Endothelial cell of umbilical vein (primary cell): Measurements from ENCODE around the gene TRIM69. TPM values are rescaled to one million over a fixed set of nuclear protein-coding genes. Genes with fewer than 3 reads are reported as not detected.

Experiments
- BruUV-seq: library from RNA; stranded (reverse); fragments of 400-500 nt; replicated peaks from 2 replicates; lab custom pipeline; 2021; lab: Mats Ljungman, UMichigan
- CTCF ChIA-PET: fragments of 300-600, 350-600 bp; sonication (Branson Sonifier 250); formaldehyde crosslinking; loops from one replicate; lab custom pipeline; 2021; ENCODE audit warnings: antibody characterized with exemption, inconsistent platforms; lab: Charles Lee
- POLR2A ChIA-PET: fragments of 300-600, 350-600 bp; sonication (Branson Sonifier 250); formaldehyde crosslinking; loops from one replicate; lab custom pipeline; 2021; ENCODE audit warnings: antibody characterized with exemption, inconsistent platforms; lab: Charles Lee
- DNase-seq: peaks from one replicate; pipeline ENCODE4 v3.0.0-alpha.2; 2011; ENCODE audit warnings: low read depth, low spot score
- FAIRE-seq: peaks from 2 replicates; lab custom pipeline; 2011; peaks lifted over from hg19 to GRCh38; lab: Jason Lieb, UNC
- H2AFZ ChIP-seq: 2 replicates; pipeline ENCODE4 v1.6.0; 2012; ENCODE audit warnings: low read depth, low read length, control low read depth, inconsistent platforms
- H3K27ac ChIP-seq: 2 replicates; pipeline ENCODE4 v1.5.1; 2011; ENCODE audit warnings: low read depth, mild to moderate bottlenecking, control low read depth, low read length, moderate library complexity; ENCODE audit not compliant: insufficient read depth
- H3K27me3 ChIP-seq, 2 experiments: 2 replicates each; pipeline versions ENCODE4 v1.6.0 to v1.6.1; 2011; ENCODE audit warnings: low read length in 2 of 2, mixed read lengths in 1 of 2; ENCODE audit not compliant: control insufficient read depth in 2 of 2, insufficient read depth in 2 of 2
- H3K36me3 ChIP-seq, 2 experiments: 2 replicates in 1 of 2; 3 replicates in 1 of 2; pipeline ENCODE4 v1.5.1; 2011; ENCODE audit warnings: low read length in 2 of 2, mild to moderate bottlenecking in 1 of 2, moderate library complexity in 1 of 2; ENCODE audit not compliant: control insufficient read depth in 2 of 2, insufficient read depth in 2 of 2; ENCODE audit errors: extremely low read depth in 1 of 2
- H3K4me1 ChIP-seq: 3 replicates; pipeline ENCODE4 v1.5.1; 2011; ENCODE audit warnings: mild to moderate bottlenecking, low read length; ENCODE audit not compliant: control insufficient read depth, insufficient read depth; ENCODE audit errors: extremely low read depth
- H3K4me2 ChIP-seq: 2 replicates; pipeline ENCODE4 v1.6.1; 2011; ENCODE audit warnings: low read length, control low read depth, mixed read lengths; ENCODE audit not compliant: insufficient read depth
- H3K4me3 ChIP-seq, 3 experiments: fragments of 200-600 bp in 1 of 3; sonication (generic), shearing (Covaris generic) in 1 of 3; replicated peaks in 1 of 3; 2 replicates each; pipeline ENCODE4 v1.5.1; 2011 to 2016; ENCODE audit warnings: control low read depth in 3 of 3, low read length in 3 of 3, mild to moderate bottlenecking in 2 of 3, inconsistent platforms in 1 of 3, low read depth in 1 of 3, moderate library complexity in 1 of 3; ENCODE audit not compliant: insufficient read depth in 1 of 3
- H3K79me2 ChIP-seq: 2 replicates; pipeline ENCODE4 v1.6.0; 2012; ENCODE audit warnings: low read length, inconsistent platforms; ENCODE audit not compliant: control insufficient read depth, insufficient read depth
- H3K9ac ChIP-seq: replicated peaks from 2 replicates; pipeline ENCODE3; 2011; ENCODE audit warnings: low read length, control low read depth; ENCODE audit not compliant: insufficient read depth; ENCODE audit errors: extremely low read depth
- H3K9me1 ChIP-seq: replicated peaks from 3 replicates; pipeline ENCODE4 v1.6.0; 2011; ENCODE audit warnings: mild to moderate bottlenecking, low read length; ENCODE audit not compliant: control insufficient read depth, insufficient read depth; ENCODE audit errors: extremely low read depth
- H3K9me3 ChIP-seq: replicated peaks from 2 replicates; pipeline ENCODE4 v1.5.1; 2012; ENCODE audit warnings: low read length, inconsistent platforms; ENCODE audit not compliant: control insufficient read depth, insufficient read depth
- H4K20me1 ChIP-seq: replicated peaks from 2 replicates; pipeline ENCODE3; 2011; ENCODE audit warnings: mild to moderate bottlenecking, low read length; ENCODE audit not compliant: control insufficient read depth, insufficient read depth; ENCODE audit errors: extremely low read depth
- EZH2 ChIP-seq: IDR thresholded peaks from 2 replicates; pipeline ENCODE4 v1.6.1; 2012; ENCODE audit warnings: borderline replicate concordance, low read depth, mild to moderate bottlenecking, moderate library complexity, low read length, inconsistent platforms; ENCODE audit not compliant: severe bottlenecking
- FOS ChIP-seq: IDR thresholded peaks from 2 replicates; pipeline ENCODE4 v1.6.1; 2011; ENCODE audit warnings: mild to moderate bottlenecking, low read length, moderate library complexity, borderline replicate concordance; ENCODE audit not compliant: insufficient read depth
- GATA2 ChIP-seq: IDR thresholded peaks from 2 replicates; pipeline ENCODE4 v1.7.0; 2011; ENCODE audit warnings: low read depth, mild to moderate bottlenecking, moderate library complexity, mixed read lengths, low read length; ENCODE audit not compliant: insufficient read length, insufficient read depth
- JUN ChIP-seq: IDR thresholded peaks from 2 replicates; pipeline ENCODE4 v1.6.1; 2011; ENCODE audit warnings: borderline replicate concordance, low read depth; ENCODE audit not compliant: insufficient read length, insufficient read depth
- MYC ChIP-seq: IDR thresholded peaks from one replicate; pipeline ENCODE4 v1.6.1; 2011; ENCODE audit warnings: mild to moderate bottlenecking, low read depth, low read length
- POLR2A ChIP-seq: IDR thresholded peaks from 2 replicates; pipeline ENCODE4 v1.6.1; 2012; ENCODE audit warnings: low read depth, mild to moderate bottlenecking, control low read depth, low read length
- POLR2AphosphoS5 ChIP-seq: IDR thresholded peaks from 2 replicates; pipeline ENCODE4 v1.6.1; 2012; ENCODE audit warnings: low read depth, mild to moderate bottlenecking, control low read depth, low read length, moderate library complexity; ENCODE audit not compliant: insufficient read depth
- dilution Hi-C: fragments of 300-500 bp; cut with MboI; formaldehyde crosslinking; loops from one replicate; pipeline ENCODE4 v1.15.0; 2019; ENCODE audit warnings: low sequenced_read_pairs; ENCODE audit not compliant: extremely low pct_ligation_motif_present
- intact Hi-C: fragments of 100-400 bp; cut with micrococcal nuclease; formaldehyde crosslinking; loops from one replicate; pipeline ENCODE4 v1.10.0; 2022
- polyA plus RNA-seq, 4 experiments: library from polyadenylated mRNA; depleted of rRNA in 3 of 4; stranded (reverse) in 3 of 4; unstranded in 1 of 4; fragments of >200 nt; gene quantifications; 2 replicates each; pipeline versions ENCODE4 v1.2.1 to v1.2.3, GENCODE V29; 2011 to 2012; ENCODE audit warnings: missing spikeins in 1 of 4
- total RNA-seq: library from RNA; stranded (reverse); gene quantifications from 2 replicates; pipeline ENCODE4 v1.2.3, GENCODE V29; 2021
- TF ChIP-seq, protein P1 (sequence below), 2 donors: IDR thresholded peaks; 1 replicate in 1 of 2; 2 replicates in 1 of 2; pipeline ENCODE4 v1.5.1; 2011; ENCODE audit warnings: low read length in 2 of 2, mild to moderate bottlenecking in 2 of 2, moderate library complexity in 2 of 2, control low read depth in 1 of 2, inconsistent platforms in 1 of 2, low read depth in 1 of 2; ENCODE audit not compliant: insufficient read depth in 1 of 2; ENCODE audit errors: extremely low read depth in 1 of 2
- TF ChIP-seq, protein P2 (sequence below): IDR thresholded peaks from 2 replicates; pipeline ENCODE4 v1.6.1; 2011; ENCODE audit not compliant: insufficient read depth, insufficient read length

TRIM69 gene
- total and polyA plus RNA-seq, 2 donors (not counting 3 experiments of a cell fraction or from before 2014, with no cell fraction given), result 4.8 to 13.0 TPM

DNA sequence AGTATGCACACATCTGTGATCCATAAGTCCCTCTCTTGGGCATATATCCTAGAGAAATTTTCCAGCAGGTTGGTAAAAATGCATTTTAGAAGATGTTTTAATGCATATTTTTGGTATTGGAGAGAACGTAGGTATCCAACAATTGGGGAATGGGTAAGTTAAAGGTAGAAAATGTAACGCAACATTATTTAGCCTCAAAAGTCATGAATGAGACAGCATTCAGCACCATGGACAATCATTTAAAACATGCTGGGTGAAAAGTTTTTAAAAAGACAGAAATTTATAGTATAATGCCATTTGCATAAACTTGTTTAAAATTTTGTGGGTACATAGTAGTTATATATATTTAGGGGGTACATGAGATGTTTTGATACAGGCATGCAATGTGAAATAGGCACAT lies 43.4 kb downstream of the TRIM69 start:
- Histone ChIP-seq H3K4me2 (no peak overlapping the region), H3K79me2 (no peaks in the 10 kb centered on the region), H3K27ac (no peak overlapping the region), H3K4me3 (no peak overlapping the region), H3K9me1 (no peaks in the 10 kb centered on the region), H2AFZ (no peak overlapping the region), H3K9ac (no peak overlapping the region), H3K4me1 (peaks cover 19% of the 10 kb centered on the region), H3K27me3 (no peaks in the 10 kb centered on the region), H3K36me3 (no peaks in the 10 kb centered on the region), H4K20me1 (no peaks in the 10 kb centered on the region), H3K9me3 (no peaks in the 10 kb centered on the region)
- POLR2A ChIA-PET, result no interaction called here
- no peak for TF ChIP-seq EZH2
- TF ChIP-seq POLR2AphosphoS5, result no peak
- CTCF ChIA-PET, result no interaction called here
- intact Hi-C loops (no loop called here), dilution Hi-C loops (no loop called here)
- no TSS peak for BruUV-seq
- no peak for FAIRE-seq
- no peak for DNase-seq

DNA sequence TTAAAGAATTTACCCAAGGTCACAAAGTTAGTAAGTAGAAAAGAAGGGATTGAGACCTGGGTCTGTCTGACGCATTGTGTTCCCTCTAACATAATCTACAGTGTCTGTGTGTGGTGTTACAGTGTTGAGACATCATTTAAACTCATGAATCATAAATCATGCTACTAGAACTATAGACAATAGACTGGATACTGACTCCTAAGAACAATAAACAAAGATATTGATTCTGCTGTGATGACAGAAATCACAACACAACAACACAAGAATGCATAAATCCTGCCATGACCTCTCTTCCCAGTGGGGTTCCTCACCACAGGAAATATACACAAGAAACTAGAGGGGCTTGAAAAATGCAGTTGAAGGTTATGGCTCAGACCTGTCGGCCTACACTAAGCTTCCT lies 44.3 kb downstream of the TRIM69 start:
- no peak for FAIRE-seq
- no peaks in the 10 kb centered on the region for H3K27me3 ChIP-seq
- dilution Hi-C loops, result no loop called here

More for the DNA sequence above, 44.3 kb downstream of the TRIM69 start:
- Histone ChIP-seq H4K20me1 (no peaks in the 10 kb centered on the region), H3K9me3 (no peaks in the 10 kb centered on the region), H3K4me2 (no peak overlapping the region), H2AFZ (no peak overlapping the region), H3K4me3 (no peak overlapping the region), H3K9me1 (no peaks in the 10 kb centered on the region), H3K36me3 (no peaks in the 10 kb centered on the region), H3K9ac (no peak overlapping the region), H3K79me2 (no peaks in the 10 kb centered on the region), H3K4me1 (peaks cover 12% of the 10 kb centered on the region), H3K27ac (no peak overlapping the region)
- ChIA-PET POLR2A (no interaction called here), CTCF (interaction anchor here (0.9 kb wide), 1 partner anchor 201 kb away, joined by 4 read pairs; no protein-coding TSS in a partner anchor)
- BruUV-seq, result no TSS peak
- TF ChIP-seq FOS (no peak), MYC (no peak), JUN (no peak), POLR2AphosphoS5 (no peak), POLR2A (no peak), GATA2 (no peak)
- TF ChIP-seq, protein P1, sequence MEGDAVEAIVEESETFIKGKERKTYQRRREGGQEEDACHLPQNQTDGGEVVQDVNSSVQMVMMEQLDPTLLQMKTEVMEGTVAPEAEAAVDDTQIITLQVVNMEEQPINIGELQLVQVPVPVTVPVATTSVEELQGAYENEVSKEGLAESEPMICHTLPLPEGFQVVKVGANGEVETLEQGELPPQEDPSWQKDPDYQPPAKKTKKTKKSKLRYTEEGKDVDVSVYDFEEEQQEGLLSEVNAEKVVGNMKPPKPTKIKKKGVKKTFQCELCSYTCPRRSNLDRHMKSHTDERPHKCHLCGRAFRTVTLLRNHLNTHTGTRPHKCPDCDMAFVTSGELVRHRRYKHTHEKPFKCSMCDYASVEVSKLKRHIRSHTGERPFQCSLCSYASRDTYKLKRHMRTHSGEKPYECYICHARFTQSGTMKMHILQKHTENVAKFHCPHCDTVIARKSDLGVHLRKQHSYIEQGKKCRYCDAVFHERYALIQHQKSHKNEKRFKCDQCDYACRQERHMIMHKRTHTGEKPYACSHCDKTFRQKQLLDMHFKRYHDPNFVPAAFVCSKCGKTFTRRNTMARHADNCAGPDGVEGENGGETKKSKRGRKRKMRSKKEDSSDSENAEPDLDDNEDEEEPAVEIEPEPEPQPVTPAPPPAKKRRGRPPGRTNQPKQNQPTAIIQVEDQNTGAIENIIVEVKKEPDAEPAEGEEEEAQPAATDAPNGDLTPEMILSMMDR (IDR thresholded peaks at IDR 0.05; ENCODE audit: extremely low read depth in 1 of 2, insufficient read depth in 1 of 2, low read depth in 1 of 2, low read length in 2 of 2), result no peak
- TF ChIP-seq, protein P2, sequence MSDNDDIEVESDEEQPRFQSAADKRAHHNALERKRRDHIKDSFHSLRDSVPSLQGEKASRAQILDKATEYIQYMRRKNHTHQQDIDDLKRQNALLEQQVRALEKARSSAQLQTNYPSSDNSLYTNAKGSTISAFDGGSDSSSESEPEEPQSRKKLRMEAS, result no peak
- intact Hi-C loops, result no loop called here
- DNase-seq, result no peak
